ENCODE results near the gene EXD3. TPM values are rescaled to one million over a fixed set of nuclear protein-coding genes. Genes with fewer than 3 reads are reported as not detected.

The EXD3 gene
- total RNA-seq, 3 donors from 2014 or later, result 39.4 to 56.7 (median 40.1) TPM

DNA sequence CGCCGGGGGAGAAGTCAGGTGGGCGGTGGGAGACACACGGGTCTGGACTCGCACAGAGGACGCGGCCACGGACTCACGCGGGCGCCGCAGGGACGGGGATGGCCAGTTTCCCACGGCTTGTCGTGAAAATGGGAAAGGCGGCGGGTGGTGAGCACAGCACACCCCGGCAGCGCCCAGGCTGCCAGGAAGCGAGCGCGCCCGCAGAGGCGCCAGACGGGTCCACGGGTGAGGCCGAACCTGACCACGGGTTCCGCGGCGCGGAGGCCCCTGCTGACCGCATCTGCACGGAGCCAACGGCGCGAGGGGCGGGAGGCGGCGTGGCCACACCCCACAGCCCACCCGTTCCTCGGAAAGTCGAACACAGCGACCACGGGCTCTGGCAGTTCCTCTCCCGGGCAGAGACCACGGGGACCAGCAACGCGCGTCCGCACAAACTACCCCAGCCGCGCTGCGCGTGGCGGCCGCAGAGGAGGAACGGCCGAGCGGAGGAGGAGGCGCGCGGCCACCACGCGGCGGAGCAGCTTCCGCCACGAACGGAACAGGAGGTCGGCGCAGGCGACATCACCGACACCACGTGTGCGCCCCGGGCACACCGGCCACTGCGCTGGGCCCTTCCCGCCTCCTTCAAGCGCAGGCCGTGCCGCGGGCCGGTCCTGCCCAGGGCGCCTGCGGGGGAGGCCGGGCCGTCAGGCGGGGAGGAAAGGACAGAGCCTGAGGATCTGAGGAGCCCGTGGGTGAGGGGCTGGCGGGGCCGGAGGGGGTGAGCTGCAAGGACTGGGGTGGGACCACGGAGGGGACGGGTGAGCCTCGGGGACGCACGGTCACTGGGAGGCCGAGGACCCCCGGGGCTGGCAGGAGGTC lies 5.6 kb downstream of the EXD3 start:
- Histone ChIP-seq H3K36me3 (ENCODE audit: low read depth) (no peaks in the 10 kb centered on the region), H3K9me3 (no peaks in the 10 kb centered on the region), H3K4me3 (no peak overlapping the region), H3K4me1 (ENCODE audit: low read depth) (peaks cover 32% of the 10 kb centered on the region)
- peak; percentile 6 for ATAC-seq
- intact Hi-C loops (cut with DNase I, micrococcal nuclease), result no loop called here
- no peak for TF ChIP-seq CTCF (IDR thresholded peaks at IDR 0.05)
- DNase-seq, result peak in 2 of 3 donors; percentile 45 to 60

GRCh38 chr9:137416563-137417151 lies 6.3 kb downstream of the EXD3 start:
- no peaks in the 10 kb centered on the region for H3K9me3 ChIP-seq
- TF ChIP-seq CTCF (IDR thresholded peaks at IDR 0.05), result no peak
- no peaks in the 10 kb centered on the region for H3K36me3 ChIP-seq (ENCODE audit: low read depth)
- intact Hi-C loops (cut with DNase I, micrococcal nuclease), result no loop called here
- ATAC-seq (no peak), DNase-seq (peak in 2 of 3 donors; percentile 30 to 55)
- no peak overlapping the region for H3K4me3 ChIP-seq
- peaks cover 36% of the 10 kb centered on the region for H3K4me1 ChIP-seq (ENCODE audit: low read depth)

- H3K4me3 ChIP-seq, result no peak overlapping the region
- H3K9me3 ChIP-seq, result no peaks in the 10 kb centered on the region
- peaks cover 32% of the 10 kb centered on the region for H3K4me1 ChIP-seq (ENCODE audit: low read depth)
- peak in 1 of 3 donors; percentile 50 for DNase-seq
- no peaks in the 10 kb centered on the region for H3K36me3 ChIP-seq (ENCODE audit: low read depth)
- intact Hi-C loops (cut with DNase I, micrococcal nuclease), result no loop called here
- TF ChIP-seq CTCF (IDR thresholded peaks at IDR 0.05), result no peak
- no peak for ATAC-seq
These were observed 6.9 kb downstream of the EXD3 start for GRCh38 chr9:137416006-137416562.

GRCh38 chr9:137415451-137415850 lies 7.5 kb downstream of the EXD3 start:
- intact Hi-C loops (cut with DNase I, micrococcal nuclease), result no loop called here
- no peak for ATAC-seq
- peaks cover 31% of the 10 kb centered on the region for H3K4me1 ChIP-seq (ENCODE audit: low read depth)

DNA sequence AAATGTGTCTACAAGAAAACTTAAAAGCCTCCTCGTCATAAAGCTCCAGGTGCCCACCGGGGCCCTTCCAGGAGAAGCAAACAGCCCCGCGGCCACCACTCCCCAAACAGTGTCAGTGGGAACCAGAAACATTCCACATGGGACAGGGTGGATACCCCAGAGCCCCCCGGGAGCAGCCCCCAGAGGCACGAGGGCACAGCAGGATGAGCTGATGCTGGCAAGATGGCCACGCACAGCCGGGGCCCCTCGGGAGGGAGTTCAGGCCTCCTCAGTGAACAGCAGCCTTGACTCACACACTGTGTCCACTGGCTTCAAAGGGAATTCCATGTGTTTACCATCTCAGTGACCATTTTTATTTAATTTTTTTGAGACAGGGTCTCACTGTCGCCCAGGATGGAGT lies 10.5 kb downstream of the EXD3 start:
- Histone ChIP-seq H3K9me3 (no peaks in the 10 kb centered on the region), H3K4me3 (no peak overlapping the region), H3K36me3 (ENCODE audit: low read depth) (no peaks in the 10 kb centered on the region), H3K4me1 (ENCODE audit: low read depth) (peaks cover 32% of the 10 kb centered on the region)
- intact Hi-C loops (cut with DNase I, micrococcal nuclease), result no loop called here
- DNase-seq (peak in 1 of 3 donors; percentile 50), ATAC-seq (peak; percentile 14)
- no peak for TF ChIP-seq CTCF (IDR thresholded peaks at IDR 0.05)

More at GRCh38 chr9:137415451-137415850, 7.5 kb downstream of the EXD3 start:
- DNase-seq, result peak in 2 of 3 donors; percentile 20 to 42
- Histone ChIP-seq H3K36me3 (ENCODE audit: low read depth) (no peaks in the 10 kb centered on the region), H3K9me3 (no peaks in the 10 kb centered on the region), H3K4me3 (no peak overlapping the region)
- no peak for TF ChIP-seq CTCF (IDR thresholded peaks at IDR 0.05)

Measured in mucosa of descending colon (tissue), 3 donors.